ENCODE data around the gene ARHGAP6. TPM values are rescaled to one million over a fixed set of nuclear protein-coding genes. Genes with fewer than 3 reads are reported as not detected.

Gene ARHGAP6
- total and polyA plus RNA-seq, 2 donors from 2014 or later, result 6.0 to 20.4 TPM

DNA sequence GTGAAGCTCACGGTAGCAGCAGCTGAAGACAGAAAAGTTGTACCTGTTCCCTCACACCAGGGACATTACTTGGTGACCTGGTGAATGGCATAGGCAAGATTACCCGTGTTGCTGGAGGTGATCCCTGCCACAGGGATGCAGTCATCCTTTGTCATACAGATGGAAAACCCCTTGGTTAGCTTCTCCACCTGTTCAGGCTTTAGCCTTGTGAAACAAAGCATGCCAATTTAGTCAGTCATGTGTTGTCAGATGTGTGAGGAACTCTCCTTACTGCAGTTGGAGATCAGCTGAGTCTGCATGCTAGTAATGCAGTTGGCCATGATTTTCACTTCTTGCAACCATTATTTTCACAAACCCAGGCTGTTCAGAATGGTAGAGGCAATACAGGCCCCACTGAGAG lies 331.6 kb downstream of the ARHGAP6 start:
- no peak for FAIRE-seq

DNA sequence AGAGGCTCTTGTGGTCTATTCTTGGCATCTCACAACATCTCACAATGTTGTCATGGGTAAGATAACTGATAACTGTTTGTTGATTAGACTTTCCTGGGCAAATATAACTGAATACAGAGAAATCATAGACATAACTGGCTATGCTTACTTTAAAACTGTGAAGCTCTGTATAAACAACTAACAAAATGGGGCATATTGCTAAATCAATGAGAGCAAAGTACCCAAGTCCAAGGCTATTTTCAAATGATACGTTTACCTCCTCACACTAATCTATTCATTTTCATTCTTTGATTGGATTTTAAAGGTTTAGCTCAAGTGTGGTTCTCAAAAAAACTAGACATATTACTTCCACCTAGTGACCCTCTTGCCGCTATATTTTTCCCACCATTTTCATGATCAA lies 333.9 kb downstream of the ARHGAP6 start:
- Histone ChIP-seq H3K27me3 (ENCODE audit: control insufficient read depth, insufficient read depth, low read length) (no peaks in the 10 kb centered on the region), H3K4me1 (ENCODE audit: control insufficient read depth in 2 of 3, insufficient read depth in 2 of 3, low read depth in 1 of 3, low read length in 3 of 3) (peaks cover 0 to 7% (median 0%) of the 10 kb centered on the region in 3 donors), H3K4me3 (ENCODE audit: low read length in 3 of 3) (no peak overlapping the region), H3K27ac (ENCODE audit: low read depth in 2 of 2, low read length in 2 of 2) (no peak overlapping the region), H3K9me3 (ENCODE audit: control insufficient read depth in 2 of 3, insufficient read depth in 1 of 3, low read length in 3 of 3) (no peaks in the 10 kb centered on the region), H3K9ac (ENCODE audit: low read length in 3 of 3) (no peak overlapping the region), H3K36me3 (ENCODE audit: control insufficient read depth in 2 of 3, insufficient read depth in 3 of 3, low read length in 3 of 3) (no peaks in the 10 kb centered on the region)
- TF ChIP-seq, protein P1, sequence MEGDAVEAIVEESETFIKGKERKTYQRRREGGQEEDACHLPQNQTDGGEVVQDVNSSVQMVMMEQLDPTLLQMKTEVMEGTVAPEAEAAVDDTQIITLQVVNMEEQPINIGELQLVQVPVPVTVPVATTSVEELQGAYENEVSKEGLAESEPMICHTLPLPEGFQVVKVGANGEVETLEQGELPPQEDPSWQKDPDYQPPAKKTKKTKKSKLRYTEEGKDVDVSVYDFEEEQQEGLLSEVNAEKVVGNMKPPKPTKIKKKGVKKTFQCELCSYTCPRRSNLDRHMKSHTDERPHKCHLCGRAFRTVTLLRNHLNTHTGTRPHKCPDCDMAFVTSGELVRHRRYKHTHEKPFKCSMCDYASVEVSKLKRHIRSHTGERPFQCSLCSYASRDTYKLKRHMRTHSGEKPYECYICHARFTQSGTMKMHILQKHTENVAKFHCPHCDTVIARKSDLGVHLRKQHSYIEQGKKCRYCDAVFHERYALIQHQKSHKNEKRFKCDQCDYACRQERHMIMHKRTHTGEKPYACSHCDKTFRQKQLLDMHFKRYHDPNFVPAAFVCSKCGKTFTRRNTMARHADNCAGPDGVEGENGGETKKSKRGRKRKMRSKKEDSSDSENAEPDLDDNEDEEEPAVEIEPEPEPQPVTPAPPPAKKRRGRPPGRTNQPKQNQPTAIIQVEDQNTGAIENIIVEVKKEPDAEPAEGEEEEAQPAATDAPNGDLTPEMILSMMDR (IDR thresholded peaks at IDR 0.05; ENCODE audit: borderline replicate concordance, extremely low read depth, insufficient read depth), result no peak
- DNase-seq (no peak), FAIRE-seq (no peak)
- intact Hi-C loops (cut with DNase I), result no loop called here

More for the DNA sequence above, 331.6 kb downstream of the ARHGAP6 start:
- Histone ChIP-seq H3K36me3 (ENCODE audit: control insufficient read depth in 2 of 3, insufficient read depth in 3 of 3, low read length in 3 of 3) (no peaks in the 10 kb centered on the region), H3K27me3 (ENCODE audit: control insufficient read depth, insufficient read depth, low read length) (no peaks in the 10 kb centered on the region), H3K4me3 (ENCODE audit: low read length in 3 of 3) (no peak overlapping the region), H3K27ac (ENCODE audit: low read depth in 2 of 2, low read length in 2 of 2) (no peak overlapping the region), H3K4me1 (ENCODE audit: control insufficient read depth in 2 of 3, insufficient read depth in 2 of 3, low read depth in 1 of 3, low read length in 3 of 3) (no peaks in the 10 kb centered on the region), H3K9me3 (ENCODE audit: control insufficient read depth in 2 of 3, insufficient read depth in 1 of 3, low read length in 3 of 3) (no peaks in the 10 kb centered on the region), H3K9ac (ENCODE audit: low read length in 3 of 3) (no peak overlapping the region)
- DNase-seq, result no peak
- TF ChIP-seq, protein P1 (IDR thresholded peaks at IDR 0.05; ENCODE audit: borderline replicate concordance, extremely low read depth, insufficient read depth), result no peak
- intact Hi-C loops (cut with DNase I), result no loop called here

DNA sequence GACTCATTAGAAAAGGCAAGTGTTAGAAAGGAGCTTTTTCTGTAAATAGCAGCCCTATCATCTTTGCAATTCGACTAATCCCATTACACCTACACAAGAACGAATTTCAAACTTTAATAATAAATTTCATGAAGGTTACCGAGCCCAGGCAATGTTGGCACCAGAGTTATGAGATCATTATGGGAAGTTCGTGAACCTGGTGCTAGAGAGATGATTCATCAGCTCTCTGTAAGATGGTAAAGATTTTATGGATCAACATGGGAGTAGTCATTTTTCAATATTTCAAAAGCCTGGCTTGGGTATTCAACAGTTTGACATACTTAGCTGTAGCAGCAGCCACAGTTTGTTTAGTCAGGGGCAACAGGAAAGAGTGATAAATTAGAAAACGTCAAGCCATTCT lies 336.7 kb downstream of the ARHGAP6 start:
- FAIRE-seq, result no peak
- TF ChIP-seq, protein P1 (IDR thresholded peaks at IDR 0.05; ENCODE audit: borderline replicate concordance, extremely low read depth, insufficient read depth), result no peak
- H3K4me3 ChIP-seq (ENCODE audit: low read length in 3 of 3), result no peak overlapping the region

DNA sequence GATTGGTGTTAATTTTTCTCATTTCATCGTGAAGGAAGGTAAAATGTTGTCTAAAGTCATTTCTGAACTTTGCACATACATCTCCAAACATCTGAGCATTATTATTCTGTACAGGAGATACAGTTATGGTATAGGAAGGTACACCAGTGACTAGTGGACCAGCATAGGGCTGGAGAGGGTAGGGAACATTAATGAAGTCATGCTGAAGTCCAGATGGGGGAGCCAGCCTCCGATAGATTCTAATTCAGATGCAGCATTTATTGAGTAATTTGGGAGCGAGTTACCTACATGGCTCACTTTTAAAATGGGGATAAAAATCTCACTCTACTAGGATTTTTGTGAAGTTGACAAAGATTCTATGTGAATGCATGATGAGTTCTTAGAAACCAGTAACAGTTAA lies 337.6 kb downstream of the ARHGAP6 start:
- TF ChIP-seq, protein P1 (IDR thresholded peaks at IDR 0.05; ENCODE audit: borderline replicate concordance, extremely low read depth, insufficient read depth), result no peak
- FAIRE-seq (no peak), DNase-seq (no peak)
- no peaks in the 10 kb centered on the region for H3K36me3 ChIP-seq (ENCODE audit: control insufficient read depth in 2 of 3, insufficient read depth in 3 of 3, low read length in 3 of 3)
- H3K27me3 ChIP-seq (ENCODE audit: control insufficient read depth, insufficient read depth, low read length), result no peaks in the 10 kb centered on the region
- no peak overlapping the region for H3K9ac ChIP-seq (ENCODE audit: low read length in 3 of 3)
- no peak overlapping the region for H3K27ac ChIP-seq (ENCODE audit: low read depth in 2 of 2, low read length in 2 of 2)
- H3K9me3 ChIP-seq (ENCODE audit: control insufficient read depth in 2 of 3, insufficient read depth in 1 of 3, low read length in 3 of 3), result no peaks in the 10 kb centered on the region
- H3K4me3 ChIP-seq (ENCODE audit: low read length in 3 of 3), result no peak overlapping the region
- peaks cover 0 to 7% (median 0%) of the 10 kb centered on the region in 3 donors for H3K4me1 ChIP-seq (ENCODE audit: control insufficient read depth in 2 of 3, insufficient read depth in 2 of 3, low read depth in 1 of 3, low read length in 3 of 3)
- intact Hi-C loops (cut with DNase I), result no loop called here

More for the DNA sequence above, 336.7 kb downstream of the ARHGAP6 start:
- no peaks in the 10 kb centered on the region for H3K27me3 ChIP-seq (ENCODE audit: control insufficient read depth, insufficient read depth, low read length)
- no peak overlapping the region for H3K27ac ChIP-seq (ENCODE audit: low read depth in 2 of 2, low read length in 2 of 2)
- peaks cover 0 to 7% (median 0%) of the 10 kb centered on the region in 3 donors for H3K4me1 ChIP-seq (ENCODE audit: control insufficient read depth in 2 of 3, insufficient read depth in 2 of 3, low read depth in 1 of 3, low read length in 3 of 3)
- H3K9me3 ChIP-seq (ENCODE audit: control insufficient read depth in 2 of 3, insufficient read depth in 1 of 3, low read length in 3 of 3), result no peaks in the 10 kb centered on the region
- intact Hi-C loops (cut with DNase I), result no loop called here
- no peak for DNase-seq
- no peak overlapping the region for H3K9ac ChIP-seq (ENCODE audit: low read length in 3 of 3)
- no peaks in the 10 kb centered on the region for H3K36me3 ChIP-seq (ENCODE audit: control insufficient read depth in 2 of 3, insufficient read depth in 3 of 3, low read length in 3 of 3)

Measured in kidney (tissue), 14 donors.